CD14-positive monocyte (primary cell): Measurements from ENCODE around the gene KIF9. TPM values are rescaled to one million over a fixed set of nuclear protein-coding genes. Genes with fewer than 3 reads are reported as not detected.
A peak's percentile ranks its signal among the peaks of the same experiment; 100 is the strongest.

ENCODE experiments used
- DNase-seq, 3 donors: peaks; one replicate each; pipeline ENCODE4 v3.0.0-alpha.2; 2011 to 2022
- H2AFZ ChIP-seq: 2 replicates; pipeline ENCODE4 v1.6.0; 2012; ENCODE audit warnings: mild to moderate bottlenecking, low read depth, low read length, inconsistent platforms; ENCODE audit not compliant: insufficient read depth, poor library complexity, severe bottlenecking
- H3K27ac ChIP-seq, 2 donors: 1 replicate in 1 of 2; 2 replicates in 1 of 2; pipeline ENCODE4 v1.5.1; 2012 to 2013; ENCODE audit warnings: low read length in 2 of 2, control low read depth in 1 of 2, inconsistent platforms in 1 of 2, low read depth in 1 of 2, mild to moderate bottlenecking in 1 of 2
- H3K27me3 ChIP-seq, 2 donors: one replicate each; pipeline versions ENCODE4 v1.6.0 to v1.6.1; 2011 to 2013; ENCODE audit warnings: low read length in 2 of 2; ENCODE audit not compliant: control insufficient read depth in 2 of 2, insufficient read depth in 2 of 2
- H3K36me3 ChIP-seq, 2 donors: replicated peaks in 1 of 2; 1 replicate in 1 of 2; 2 replicates in 1 of 2; pipeline versions ENCODE4 v1.5.1 to v1.6.1; 2012 to 2013; ENCODE audit warnings: low read length in 2 of 2, control low read depth in 1 of 2, inconsistent platforms in 1 of 2, mild to moderate bottlenecking in 1 of 2; ENCODE audit not compliant: insufficient read depth in 2 of 2, control insufficient read depth in 1 of 2
- H3K4me1 ChIP-seq, 2 donors: 1 replicate in 1 of 2; 2 replicates in 1 of 2; pipeline versions ENCODE4 v1.5.1 to v1.6.1; 2012 to 2013; ENCODE audit warnings: low read length in 2 of 2, control low read depth in 1 of 2, inconsistent platforms in 1 of 2, mild to moderate bottlenecking in 1 of 2, moderate library complexity in 1 of 2; ENCODE audit not compliant: insufficient read depth in 2 of 2, control insufficient read depth in 1 of 2
- H3K4me2 ChIP-seq: replicated peaks from 2 replicates; pipeline ENCODE3; 2012; ENCODE audit warnings: low read length, moderate library complexity, mild to moderate bottlenecking; ENCODE audit not compliant: poor library complexity, severe bottlenecking; ENCODE audit errors: extremely low read depth
- H3K4me3 ChIP-seq, 3 experiments: fragments of 200-600 bp in 1 of 3; sonication (generic) in 1 of 3; replicated peaks in 1 of 3; 1 replicate in 2 of 3; 2 replicates in 1 of 3; pipeline ENCODE4 v1.5.1; 2011 to 2013; ENCODE audit warnings: low read length in 3 of 3, mild to moderate bottlenecking in 3 of 3, control low read depth in 2 of 3, low read depth in 2 of 3, inconsistent platforms in 1 of 3, moderate library complexity in 1 of 3
- H3K79me2 ChIP-seq: 2 replicates; pipeline ENCODE4 v1.6.0; 2012; ENCODE audit warnings: mild to moderate bottlenecking, control low read depth, inconsistent platforms, low read length, moderate library complexity; ENCODE audit not compliant: insufficient read depth
- H3K9ac ChIP-seq: 2 replicates; pipeline ENCODE4 v1.6.0; 2017; ENCODE audit warnings: low read length, mild to moderate bottlenecking; ENCODE audit not compliant: insufficient read depth, poor library complexity, severe bottlenecking
- H3K9me3 ChIP-seq, 2 donors: replicated peaks in 1 of 2; 1 replicate in 1 of 2; 2 replicates in 1 of 2; pipeline versions ENCODE4 v1.5.1 to v1.6.1; 2012 to 2013; ENCODE audit warnings: low read length in 2 of 2, control low read depth in 1 of 2; ENCODE audit not compliant: control insufficient read depth in 1 of 2, insufficient read depth in 1 of 2
- H4K20me1 ChIP-seq: 2 replicates; pipeline ENCODE4 v1.6.0; 2012; ENCODE audit warnings: mild to moderate bottlenecking, low read length, control low read depth, moderate library complexity; ENCODE audit not compliant: insufficient read depth
- H3K27ac Mint-ChIP-seq, 7 donors: one replicate each; pipeline ENCODE4 v1.8.0; 2020; ENCODE audit warnings: mild to moderate bottlenecking in 7 of 7, mixed read lengths in 7 of 7, moderate library complexity in 6 of 7, inconsistent platforms in 2 of 7
- H3K27me3 Mint-ChIP-seq, 3 donors: one replicate each; pipeline ENCODE4 v1.8.0; 2021 to 2022; ENCODE audit warnings: low read depth in 3 of 3, mild to moderate bottlenecking in 3 of 3, mixed read lengths in 3 of 3, moderate library complexity in 3 of 3, inconsistent platforms in 1 of 3
- H3K36me3 Mint-ChIP-seq, 2 donors: one replicate each; pipeline ENCODE4 v1.8.0; 2020; ENCODE audit warnings: mixed read lengths in 2 of 2, inconsistent platforms in 1 of 2, mild to moderate bottlenecking in 1 of 2
- H3K4me1 Mint-ChIP-seq: one replicate; pipeline ENCODE4 v1.8.0; 2020; ENCODE audit warnings: mild to moderate bottlenecking, mixed read lengths
- H3K4me3 Mint-ChIP-seq, 2 donors: one replicate each; pipeline ENCODE4 v1.8.0; 2020; ENCODE audit warnings: mild to moderate bottlenecking in 2 of 2, mixed read lengths in 2 of 2, moderate library complexity in 1 of 2
- H3K9me3 Mint-ChIP-seq, 7 donors: one replicate each; pipeline ENCODE4 v1.8.0; 2020 to 2022; ENCODE audit warnings: mixed read lengths in 7 of 7, mild to moderate bottlenecking in 6 of 7, moderate library complexity in 6 of 7, inconsistent platforms in 2 of 7
- CTCF ChIP-seq: fragments of 200-600 bp; IDR thresholded peaks from one replicate; pipeline ENCODE4 v1.8.0; 2022; ENCODE audit warnings: antibody characterized with exemption, mild to moderate bottlenecking
- WGBS: methylation state at CpG from one replicate; pipeline ENCODE4 v1.1.5; 2013; ENCODE audit warnings: missing lambda C conversion rate; ENCODE audit not compliant: insufficient coverage; 5-methylcytosine and 5-hydroxymethylcytosine counted together
- intact Hi-C, 2 donors: fragments of 100-400 bp; cut with micrococcal nuclease; formaldehyde crosslinking; loops; one replicate each; pipeline versions ENCODE4 v1.15.0 to v1.15.1; 2023
- polyA plus RNA-seq, 3 donors: library from polyadenylated mRNA; depleted of rRNA in 1 of 3; unstranded in 2 of 3; stranded (reverse) in 1 of 3; fragments of 300-500 nt in 2 of 3; fragments of >200 nt in 1 of 3; fragmentation: Illumina TruSeq in 2 of 3; gene quantifications; 1 replicate in 2 of 3; 2 replicates in 1 of 3; pipeline ENCODE4 v1.2.3, GENCODE V29; 2012 to 2021

KIF9 gene
- polyA plus RNA-seq, 3 donors, result 2.4 to 5.1 (median 3.8) TPM

DNA sequence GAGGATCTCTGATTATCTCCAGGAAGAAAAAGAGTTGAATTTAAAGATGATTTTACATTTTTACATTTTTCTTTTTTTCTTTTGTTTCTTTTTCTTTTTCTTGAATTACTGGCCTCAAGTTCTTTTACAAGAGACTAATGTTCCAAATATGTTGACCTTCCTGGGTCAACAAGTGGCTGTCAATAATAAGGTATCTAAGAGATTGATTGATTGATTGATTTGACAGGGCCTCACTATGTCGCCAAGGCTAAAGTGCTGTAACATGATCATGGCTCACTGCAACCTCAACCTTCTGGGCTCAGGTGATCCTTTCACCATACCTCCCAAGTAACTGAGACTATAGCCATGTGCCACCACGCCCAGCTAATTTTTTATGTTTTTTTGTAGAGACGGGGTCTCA, 44.6 kb downstream of the KIF9 start:
- Histone ChIP-seq H3K9me3 (no peaks in the 10 kb centered on the region), H3K27ac (no peak overlapping the region), H3K9ac (no peak overlapping the region), H2AFZ (no peak overlapping the region), H3K36me3 (no peaks in the 10 kb centered on the region), H3K4me3 (no peak overlapping the region), H3K79me2 (no peaks in the 10 kb centered on the region), H3K27me3 (no peaks in the 10 kb centered on the region), H4K20me1 (no peaks in the 10 kb centered on the region), H3K4me1 (no peaks in the 10 kb centered on the region), H3K4me2 (no peak overlapping the region)
- peak overlapping the region in 1 of 7 donors; percentile 69 for H3K27ac Mint-ChIP-seq
- TF ChIP-seq CTCF, result no peak
- intact Hi-C loops, result no loop called here
- DNase-seq, result no peak
- H3K4me3 Mint-ChIP-seq, result no peak overlapping the region
- H3K36me3 Mint-ChIP-seq, result peaks cover 0 to 2% of the 10 kb centered on the region in 2 donors
- no CpG with 5 or more reads among the region's 3 CpGs for WGBS
- peaks cover 2% of the 10 kb centered on the region for H3K4me1 Mint-ChIP-seq
- H3K9me3 Mint-ChIP-seq, result peaks cover 0 to 2% (median 0%) of the 10 kb centered on the region in 7 donors
- peaks cover 0 to 7% (median 1%) of the 10 kb centered on the region in 3 donors for H3K27me3 Mint-ChIP-seq

GRCh38 chr3:47228088-47228487, 54.5 kb downstream of the KIF9 start:
- Histone ChIP-seq H3K36me3 (no peaks in the 10 kb centered on the region), H3K4me2 (peak overlapping the region; percentile 67), H3K79me2 (no peaks in the 10 kb centered on the region), H3K27me3 (no peaks in the 10 kb centered on the region), H3K9ac (no peak overlapping the region), H2AFZ (peak overlapping the region; percentile 71), H4K20me1 (no peaks in the 10 kb centered on the region), H3K27ac (peak overlapping the region; percentile 63 to 70), H3K4me3 (peak overlapping the region in 1 of 3 experiments; percentile 55), H3K4me1 (peaks cover 56% of the 10 kb centered on the region in 2 donors), H3K9me3 (no peaks in the 10 kb centered on the region)
- Mint-ChIP-seq H3K27ac (peak overlapping the region in 6 of 7 donors; percentile 79 to 88 (median 86)), H3K4me3 (peak overlapping the region; percentile 57 to 75), H3K27me3 (peaks cover 0 to 2% (median 2%) of the 10 kb centered on the region in 3 donors), H3K4me1 (peaks cover 54% of the 10 kb centered on the region), H3K36me3 (peaks cover 0 to 1% of the 10 kb centered on the region in 2 donors), H3K9me3 (peaks cover 0 to 4% (median 0%) of the 10 kb centered on the region in 7 donors)
- TF ChIP-seq CTCF, result no peak
- intact Hi-C loops, result loop anchor here in 1 of 2 donors (10.0 kb wide), 1 partner anchor 253 kb away; the partner anchor contains the start of genes CCDC12 and NBEAL2
- no peak for DNase-seq
- 40% methylated on average over 1 of the region's 1 CpG for WGBS
